Stimulated activated CD8-positive, alpha-beta memory T cell treated with anti-CD3 and anti-CD28 coated beads, Interleukin-7, amount 100 ng/mL, for 1 hour (primary cell): Measurements from ENCODE around the gene NCOA7.

Experiments used
- DNase-seq, 2 donors: peaks; one replicate each; pipeline ENCODE4 v3.0.0-alpha.2; 2020; ENCODE audit warnings: low read depth in 2 of 2

Gene NCOA7

GRCh38 chr6:125811259-125811658 is 20.5 kb downstream of the NCOA7 start:
- DNase-seq = no peak

- no peak for DNase-seq
Observed at GRCh38 chr6:125812394-125813292, 21.9 kb downstream of the NCOA7 start.

- DNase-seq = no peak
Observed at GRCh38 chr6:125814481-125814880, 23.7 kb downstream of the NCOA7 start.

- DNase-seq = no peak
Observed at GRCh38 chr6:125815080-125815910, 24.5 kb downstream of the NCOA7 start.

GRCh38 chr6:125816828-125817280 is 26.1 kb downstream of the NCOA7 start:
- no peak for DNase-seq

- no peak for DNase-seq
Observed at GRCh38 chr6:125818225-125818657, 27.5 kb downstream of the NCOA7 start.

- no peak for DNase-seq
Observed at GRCh38 chr6:125818772-125819260, 28.1 kb downstream of the NCOA7 start.

GRCh38 chr6:125819535-125820326 is 29.0 kb downstream of the NCOA7 start:
- no peak for DNase-seq

- DNase-seq = no peak
Observed at GRCh38 chr6:125821825-125822281, 31.1 kb downstream of the NCOA7 start.

GRCh38 chr6:125823180-125823579 is 32.4 kb downstream of the NCOA7 start:
- no peak for DNase-seq

- no peak for DNase-seq
Observed at GRCh38 chr6:125824946-125825771, 34.4 kb downstream of the NCOA7 start.

GRCh38 chr6:125826695-125827463 is 36.1 kb downstream of the NCOA7 start:
- DNase-seq = no peak

- DNase-seq = no peak
Observed at GRCh38 chr6:125827788-125828320, 37.1 kb downstream of the NCOA7 start.

- no peak for DNase-seq
Observed at GRCh38 chr6:125828476-125829039, 37.8 kb downstream of the NCOA7 start.

GRCh38 chr6:125829433-125829832 is 38.7 kb downstream of the NCOA7 start:
- no peak for DNase-seq

GRCh38 chr6:125831659-125832058 is 40.9 kb downstream of the NCOA7 start:
- DNase-seq = no peak

GRCh38 chr6:125832391-125833117 is 41.8 kb downstream of the NCOA7 start:
- no peak for DNase-seq

GRCh38 chr6:125834348-125834747 is 43.6 kb downstream of the NCOA7 start:
- no peak for DNase-seq
